ENCODE data around the gene GRIN1. TPM values are rescaled to one million over a fixed set of nuclear protein-coding genes. Genes with fewer than 3 reads are reported as not detected.

The GRIN1 gene
- total and polyA plus RNA-seq, 2 of the 13 experiments (the other 11 are each of a cell fraction or from before 2014, with no cell fraction given) = 0.13 TPM; not detected in 1

DNA sequence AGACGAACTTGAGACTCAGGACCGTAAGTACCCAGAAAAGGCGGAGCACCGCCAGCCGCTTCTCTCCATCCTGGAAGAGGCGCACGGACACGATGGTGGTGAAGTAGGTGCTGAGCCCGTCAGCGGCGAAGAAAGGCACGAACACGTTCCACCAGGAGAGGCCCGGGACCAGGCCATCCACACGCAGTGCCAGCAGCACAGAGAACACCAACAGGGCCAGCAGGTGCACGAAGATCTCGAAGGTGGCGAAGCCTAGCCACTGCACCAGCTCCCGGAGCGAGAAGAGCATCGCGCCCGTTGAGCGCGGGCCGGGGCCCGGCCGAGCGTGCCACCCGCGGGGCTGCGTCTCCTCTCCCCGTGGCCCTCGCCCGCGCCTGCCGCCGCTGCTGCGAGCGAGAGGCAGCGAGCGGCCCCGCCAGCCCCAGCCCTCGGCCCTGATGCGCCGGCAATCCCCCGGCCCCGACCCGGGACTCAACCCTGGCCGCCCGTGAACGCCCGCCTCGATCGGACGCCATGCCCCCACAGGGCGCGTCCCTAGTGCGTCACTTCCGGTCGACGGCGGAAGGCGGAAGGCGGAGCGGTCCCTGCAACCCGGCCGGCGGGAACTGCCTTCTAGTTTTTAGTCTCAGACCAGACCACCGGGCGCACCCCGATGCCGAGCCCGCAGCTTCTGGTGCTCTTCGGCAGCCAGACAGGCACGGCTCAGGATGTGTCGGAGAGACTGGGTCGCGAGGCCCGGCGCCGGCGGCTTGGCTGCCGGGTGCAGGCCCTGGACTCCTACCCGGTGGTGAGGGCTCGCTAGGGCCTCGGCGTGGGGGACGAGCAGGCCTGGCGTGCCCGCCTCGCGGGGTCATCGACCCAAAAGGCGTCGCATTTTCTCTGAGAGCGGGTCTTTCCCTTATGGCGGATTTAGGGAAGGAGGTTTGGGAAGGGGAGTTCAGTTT is 66.4 kb downstream of the GRIN1 start, which contains the start of the genes NDOR1 and TMEM203 (continued):
- TF ChIP-seq, protein P1, sequence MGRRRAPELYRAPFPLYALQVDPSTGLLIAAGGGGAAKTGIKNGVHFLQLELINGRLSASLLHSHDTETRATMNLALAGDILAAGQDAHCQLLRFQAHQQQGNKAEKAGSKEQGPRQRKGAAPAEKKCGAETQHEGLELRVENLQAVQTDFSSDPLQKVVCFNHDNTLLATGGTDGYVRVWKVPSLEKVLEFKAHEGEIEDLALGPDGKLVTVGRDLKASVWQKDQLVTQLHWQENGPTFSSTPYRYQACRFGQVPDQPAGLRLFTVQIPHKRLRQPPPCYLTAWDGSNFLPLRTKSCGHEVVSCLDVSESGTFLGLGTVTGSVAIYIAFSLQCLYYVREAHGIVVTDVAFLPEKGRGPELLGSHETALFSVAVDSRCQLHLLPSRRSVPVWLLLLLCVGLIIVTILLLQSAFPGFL (CRISPR knock-in tag; IDR thresholded peaks at IDR 0.05) = no peak
- TF ChIP-seq PAF1 (CRISPR knock-in tag; IDR thresholded peaks at IDR 0.05) = no peak
- TF ChIP-seq, protein P2, sequence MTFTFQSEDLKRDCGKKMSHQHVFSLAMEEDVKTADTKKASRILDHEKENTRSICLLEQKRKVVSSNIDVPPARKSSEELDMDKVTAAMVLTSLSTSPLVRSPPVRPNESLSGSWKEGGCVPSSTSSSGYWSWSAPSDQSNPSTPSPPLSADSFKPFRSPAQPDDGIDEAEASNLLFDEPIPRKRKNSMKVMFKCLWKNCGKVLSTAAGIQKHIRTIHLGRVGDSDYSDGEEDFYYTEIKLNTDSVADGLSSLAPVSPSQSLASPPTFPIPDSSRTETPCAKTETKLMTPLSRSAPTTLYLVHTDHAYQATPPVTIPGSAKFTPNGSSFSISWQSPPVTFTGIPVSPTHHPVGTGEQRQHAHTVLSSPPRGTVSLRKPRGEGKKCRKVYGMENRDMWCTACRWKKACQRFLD (CRISPR knock-in tag; IDR thresholded peaks at IDR 0.05; ENCODE audit: borderline replicate concordance) = peak; percentile 48; the same call in 1 of the 2 replicates
- TF ChIP-seq PTBP1 (IDR thresholded peaks at IDR 0.05; ENCODE audit: low read depth, low read length, poor library complexity, severe bottlenecking) = no peak
- TF ChIP-seq CEBPB (IDR thresholded peaks at IDR 0.05; ENCODE audit: borderline replicate concordance, low read depth, low read length) = no peak
- TF ChIP-seq, protein P3, sequence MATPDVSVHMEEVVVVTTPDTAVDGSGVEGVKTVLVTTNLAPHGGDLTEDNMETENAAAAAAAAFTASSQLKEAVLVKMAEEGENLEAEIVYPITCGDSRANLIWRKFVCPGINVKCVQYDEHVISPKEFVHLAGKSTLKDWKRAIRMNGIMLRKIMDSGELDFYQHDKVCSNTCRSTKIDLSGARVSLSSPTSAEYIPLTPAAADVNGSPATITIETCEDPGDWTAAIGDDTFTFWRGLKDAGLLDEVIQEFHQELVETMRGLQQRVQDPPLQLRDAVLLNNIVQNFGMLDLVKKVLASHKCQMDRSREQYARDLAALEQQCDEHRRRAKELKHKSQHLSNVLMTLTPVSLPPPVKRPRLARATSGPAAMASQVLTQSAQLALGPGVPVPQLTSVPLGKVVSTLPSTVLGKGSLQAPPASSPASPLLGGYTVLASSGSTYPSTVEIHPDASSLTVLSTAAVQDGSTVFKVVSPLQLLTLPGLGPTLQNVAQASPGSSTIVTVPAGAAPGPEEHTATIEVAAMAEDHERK (CRISPR knock-in tag; IDR thresholded peaks at IDR 0.05; ENCODE audit: low read depth) = 0 out of 2 replicates have a peak, but pooled peaks have one; percentile 25
- peak; percentile 80; the same call in 1 of the 2 replicates for TF ChIP-seq ZBTB7B (CRISPR knock-in tag; IDR thresholded peaks at IDR 0.05)
- no peak for TF ChIP-seq ZNF703 (CRISPR knock-in tag; IDR thresholded peaks at IDR 0.05; ENCODE audit: borderline replicate concordance)
- peak; percentile 93 for TF ChIP-seq THAP11 (CRISPR knock-in tag; IDR thresholded peaks at IDR 0.05)
- no peak for TF ChIP-seq SIX1 (CRISPR knock-in tag; IDR thresholded peaks at IDR 0.05; ENCODE audit: borderline replicate concordance)
- no peak for TF ChIP-seq NFYB (CRISPR knock-in tag; IDR thresholded peaks at IDR 0.05)
- TF ChIP-seq, protein P4, sequence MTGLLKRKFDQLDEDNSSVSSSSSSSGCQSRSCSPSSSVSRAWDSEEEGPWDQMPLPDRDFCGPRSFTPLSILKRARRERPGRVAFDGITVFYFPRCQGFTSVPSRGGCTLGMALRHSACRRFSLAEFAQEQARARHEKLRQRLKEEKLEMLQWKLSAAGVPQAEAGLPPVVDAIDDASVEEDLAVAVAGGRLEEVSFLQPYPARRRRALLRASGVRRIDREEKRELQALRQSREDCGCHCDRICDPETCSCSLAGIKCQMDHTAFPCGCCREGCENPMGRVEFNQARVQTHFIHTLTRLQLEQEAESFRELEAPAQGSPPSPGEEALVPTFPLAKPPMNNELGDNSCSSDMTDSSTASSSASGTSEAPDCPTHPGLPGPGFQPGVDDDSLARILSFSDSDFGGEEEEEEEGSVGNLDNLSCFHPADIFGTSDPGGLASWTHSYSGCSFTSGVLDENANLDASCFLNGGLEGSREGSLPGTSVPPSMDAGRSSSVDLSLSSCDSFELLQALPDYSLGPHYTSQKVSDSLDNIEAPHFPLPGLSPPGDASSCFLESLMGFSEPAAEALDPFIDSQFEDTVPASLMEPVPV (CRISPR knock-in tag; IDR thresholded peaks at IDR 0.05) = 0 out of 2 replicates have a peak, but pooled peaks have one; percentile 25
- peak; percentile 50; the same call in 1 of the 2 replicates for TF ChIP-seq HNF4G (IDR thresholded peaks at IDR 0.05; ENCODE audit: borderline replicate concordance, low read depth, low read length)
- 0 out of 2 replicates have a peak, but pooled peaks have one; percentile 29 for TF ChIP-seq HNF4G (CRISPR knock-in tag; IDR thresholded peaks at IDR 0.05; ENCODE audit: borderline replicate concordance, low read depth)
- no peak for TF ChIP-seq LCORL (IDR thresholded peaks at IDR 0.05)
- TF ChIP-seq LCORL (CRISPR knock-in tag; IDR thresholded peaks at IDR 0.05) = 0 out of 2 replicates have a peak, but pooled peaks have one; percentile 23
- TF ChIP-seq, protein P5, sequence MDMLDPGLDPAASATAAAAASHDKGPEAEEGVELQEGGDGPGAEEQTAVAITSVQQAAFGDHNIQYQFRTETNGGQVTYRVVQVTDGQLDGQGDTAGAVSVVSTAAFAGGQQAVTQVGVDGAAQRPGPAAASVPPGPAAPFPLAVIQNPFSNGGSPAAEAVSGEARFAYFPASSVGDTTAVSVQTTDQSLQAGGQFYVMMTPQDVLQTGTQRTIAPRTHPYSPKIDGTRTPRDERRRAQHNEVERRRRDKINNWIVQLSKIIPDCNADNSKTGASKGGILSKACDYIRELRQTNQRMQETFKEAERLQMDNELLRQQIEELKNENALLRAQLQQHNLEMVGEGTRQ (IDR thresholded peaks at IDR 0.05; ENCODE audit: low read depth, low read length) = no peak
- TF ChIP-seq, protein P5 (CRISPR knock-in tag; IDR thresholded peaks at IDR 0.05; ENCODE audit: borderline replicate concordance) = no peak
- peak; percentile 61; the same call in 1 of the 2 replicates for TF ChIP-seq ZNF766 (CRISPR knock-in tag; IDR thresholded peaks at IDR 0.05; ENCODE audit: borderline replicate concordance)

Measured in HepG2 (cell line).